SK-N-SH treated with all-trans-retinoic acid at 6 μM for 48 hours (cell line): ENCODE results near the gene RSPRY1.

Experiments
- ATAC-seq: fragments of 200-7000 bp; cut with Tn5 transposase; 3 replicates; pipeline ENCODE4 v1.9.1; 2020; ENCODE audit warnings: mild to moderate bottlenecking, moderate library complexity
- ARNTL ChIP-seq: fragments of 450-650 bp; formaldehyde crosslinking; IDR thresholded peaks from 2 replicates; pipeline ENCODE4 v1.5.0; 2020; ENCODE audit warnings: low read depth, mild to moderate bottlenecking, moderate library complexity, borderline replicate concordance
- BACH2 ChIP-seq: fragments of 250-450 bp; sonication (Bioruptor Pico); IDR thresholded peaks from 2 replicates; pipeline ENCODE4 v1.9.0; 2021; ENCODE audit warnings: mild to moderate bottlenecking, borderline replicate concordance
- CREB5 ChIP-seq: fragments of 250-450 bp; sonication (Bioruptor Pico); IDR thresholded peaks from 2 replicates; pipeline ENCODE4 v1.5.1; 2020; ENCODE audit warnings: low read depth, mild to moderate bottlenecking, moderate library complexity
- CSRNP3 ChIP-seq: fragments of 250-450 bp; sonication (Bioruptor Pico); IDR thresholded peaks from 2 replicates; pipeline ENCODE4 v1.5.1; 2021; ENCODE audit warnings: mild to moderate bottlenecking, moderate library complexity
- ESRRG ChIP-seq: fragments of 250-450 bp; sonication (Bioruptor Pico); IDR thresholded peaks from 2 replicates; pipeline ENCODE4 v1.6.1; 2021; ENCODE audit warnings: mild to moderate bottlenecking
- GLIS3 ChIP-seq: fragments of 250-450 bp; sonication (Bioruptor Pico); IDR thresholded peaks from 2 replicates; pipeline ENCODE4 v1.5.0; 2020; ENCODE audit warnings: mild to moderate bottlenecking, moderate library complexity
- ISL1 ChIP-seq: fragments of 250-450 bp; sonication (Bioruptor Pico); IDR thresholded peaks from 2 replicates; pipeline ENCODE4 v2.1.2; 2022; ENCODE audit warnings: mild to moderate bottlenecking, moderate library complexity
- PATZ1 ChIP-seq: fragments of 250-450 bp; sonication (Bioruptor Pico); IDR thresholded peaks from 2 replicates; pipeline ENCODE4 v1.8.0; 2020; ENCODE audit warnings: mild to moderate bottlenecking, moderate library complexity, borderline replicate concordance
- PPARA ChIP-seq: fragments of 250-450 bp; sonication (Bioruptor Pico); IDR thresholded peaks from 2 replicates; pipeline ENCODE4 v1.5.0; 2020; ENCODE audit warnings: mild to moderate bottlenecking, borderline replicate concordance
- RARB ChIP-seq: fragments of 250-450 bp; sonication (Bioruptor Pico); IDR thresholded peaks from 2 replicates; pipeline ENCODE4 v1.8.0; 2021; ENCODE audit warnings: mild to moderate bottlenecking, moderate library complexity
- TCF4 ChIP-seq: fragments of 250-450 bp; sonication (Bioruptor Pico); IDR thresholded peaks from 2 replicates; pipeline ENCODE4 v1.8.0; 2021; ENCODE audit warnings: mild to moderate bottlenecking, moderate library complexity, borderline replicate concordance
- TOX ChIP-seq: fragments of 250-450 bp; sonication (Bioruptor Pico); IDR thresholded peaks from 2 replicates; pipeline ENCODE4 v1.8.0; 2021; ENCODE audit warnings: mild to moderate bottlenecking, moderate library complexity, borderline replicate concordance
- ZFP3 ChIP-seq: fragments of 250-450 bp; sonication (Bioruptor Pico); IDR thresholded peaks from 2 replicates; pipeline ENCODE4 v1.5.0; 2020; ENCODE audit warnings: mild to moderate bottlenecking, moderate library complexity
- ZNF565 ChIP-seq: fragments of 450-650 bp; formaldehyde crosslinking; conservative IDR thresholded peaks from 2 replicates; pipeline ENCODE4 v1.5.0; 2020; ENCODE audit warnings: low read depth, mild to moderate bottlenecking, moderate library complexity
- ZNF8 ChIP-seq: fragments of 450-650 bp; formaldehyde crosslinking; IDR thresholded peaks from 2 replicates; pipeline ENCODE4 v1.5.0; 2020; ENCODE audit warnings: mild to moderate bottlenecking, moderate library complexity
- TF ChIP-seq, protein P1 (sequence below): fragments of 250-450 bp; sonication (Bioruptor Pico); IDR thresholded peaks from 2 replicates; pipeline ENCODE4 v1.8.0; 2021; ENCODE audit warnings: low read depth, mild to moderate bottlenecking, moderate library complexity, borderline replicate concordance

The RSPRY1 gene

DNA sequence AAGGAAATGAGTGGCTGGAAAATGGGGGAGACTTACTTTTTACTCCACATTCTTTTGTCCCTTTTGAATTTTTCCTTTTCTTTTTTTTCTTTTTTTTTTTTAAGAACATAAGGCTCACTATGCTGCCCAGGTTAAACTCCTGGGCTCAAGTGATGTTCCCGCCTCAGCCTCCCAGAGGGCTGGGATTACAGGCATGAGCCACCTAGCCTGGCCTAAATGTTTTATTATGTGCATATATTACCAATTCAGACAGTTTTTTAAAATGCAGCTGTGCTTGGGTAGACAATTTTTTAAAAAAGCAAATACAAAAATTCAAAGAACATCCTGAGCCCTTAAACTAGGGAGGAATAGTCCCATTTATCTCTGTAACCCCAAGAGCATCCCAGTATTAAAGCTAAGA lies 28.6 kb upstream of the RSPRY1 start:
- TF ChIP-seq TOX (CRISPR knock-in tag): no peak
- TF ChIP-seq GLIS3 (CRISPR knock-in tag): no peak
- no peak for TF ChIP-seq CSRNP3 (CRISPR knock-in tag)
- no peak for ATAC-seq

DNA sequence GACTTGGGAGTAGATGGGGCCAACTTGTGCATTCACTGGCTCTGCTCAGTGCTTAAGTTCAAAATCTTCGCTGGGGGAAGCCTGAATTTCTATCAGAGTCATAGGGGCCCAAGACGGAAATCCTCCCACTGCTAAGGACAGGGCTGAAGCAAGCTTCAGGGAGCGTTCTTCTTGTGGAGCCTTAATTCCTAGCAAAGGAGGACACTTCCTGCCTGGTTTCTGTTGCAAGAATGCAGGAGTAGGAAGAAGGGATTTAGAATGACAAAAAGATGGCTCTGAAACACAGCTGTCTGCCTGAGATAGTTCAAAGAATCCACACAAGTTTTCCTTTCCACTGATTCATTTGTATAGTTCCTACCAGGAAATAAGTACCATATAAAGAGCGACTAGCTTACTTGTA lies 26.7 kb upstream of the RSPRY1 start:
- ATAC-seq: no peak
- TF ChIP-seq PPARA (no peak), GLIS3 (CRISPR knock-in tag) (no peak), TCF4 (CRISPR knock-in tag) (no peak), RARB (CRISPR knock-in tag) (no peak), BACH2 (CRISPR knock-in tag) (no peak), ISL1 (CRISPR knock-in tag) (no peak)

DNA sequence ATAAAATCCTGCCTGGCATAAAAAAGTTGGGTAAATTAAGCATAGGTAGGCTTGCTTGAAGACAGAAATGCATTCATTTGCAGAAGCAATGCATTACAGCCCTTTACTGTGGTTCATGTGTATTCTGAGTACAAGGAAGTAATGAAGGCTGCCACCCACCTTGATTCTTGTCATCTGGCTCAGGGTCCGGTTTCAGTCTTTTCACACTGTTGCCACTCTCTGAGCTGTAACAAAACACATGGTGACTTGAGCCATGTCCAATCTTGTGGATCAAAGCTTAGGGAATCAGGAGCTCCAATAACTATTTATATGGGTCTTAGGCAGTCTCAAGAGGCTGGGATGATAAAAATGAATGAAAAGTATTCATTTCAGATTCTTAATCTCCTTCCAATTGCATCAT lies 22.3 kb upstream of the RSPRY1 start:
- no peak for ATAC-seq
- no peak for TF ChIP-seq CSRNP3 (CRISPR knock-in tag)
- no peak for TF ChIP-seq ISL1 (CRISPR knock-in tag)
- no peak for TF ChIP-seq ARNTL (CRISPR knock-in tag)
- TF ChIP-seq PPARA: no peak
- no peak for TF ChIP-seq PATZ1 (CRISPR knock-in tag)
- no peak for TF ChIP-seq ZNF8 (CRISPR knock-in tag)
- TF ChIP-seq TCF4 (CRISPR knock-in tag): no peak
- no peak for TF ChIP-seq RARB (CRISPR knock-in tag)
- no peak for TF ChIP-seq ESRRG (CRISPR knock-in tag)
- no peak for TF ChIP-seq CREB5 (CRISPR knock-in tag)

DNA sequence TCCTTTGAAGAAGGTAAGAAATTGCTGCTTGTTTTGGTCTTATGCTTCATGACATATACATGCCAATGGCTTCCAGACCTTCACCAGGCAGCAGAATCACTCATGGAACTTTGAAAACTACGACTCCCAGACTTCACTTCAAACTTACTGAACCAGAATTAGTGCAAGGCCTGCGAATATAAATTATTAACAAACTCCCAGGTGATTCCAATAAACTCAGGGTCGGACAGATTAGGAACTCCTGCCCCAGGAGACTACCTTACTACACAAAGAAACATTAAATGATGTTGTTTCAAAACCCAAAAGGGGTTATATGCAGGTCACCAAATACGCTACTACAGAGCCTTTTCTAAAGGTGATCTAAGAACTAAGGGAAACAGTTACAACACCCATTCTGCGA lies 20.6 kb upstream of the RSPRY1 start:
- no peak for ATAC-seq

DNA sequence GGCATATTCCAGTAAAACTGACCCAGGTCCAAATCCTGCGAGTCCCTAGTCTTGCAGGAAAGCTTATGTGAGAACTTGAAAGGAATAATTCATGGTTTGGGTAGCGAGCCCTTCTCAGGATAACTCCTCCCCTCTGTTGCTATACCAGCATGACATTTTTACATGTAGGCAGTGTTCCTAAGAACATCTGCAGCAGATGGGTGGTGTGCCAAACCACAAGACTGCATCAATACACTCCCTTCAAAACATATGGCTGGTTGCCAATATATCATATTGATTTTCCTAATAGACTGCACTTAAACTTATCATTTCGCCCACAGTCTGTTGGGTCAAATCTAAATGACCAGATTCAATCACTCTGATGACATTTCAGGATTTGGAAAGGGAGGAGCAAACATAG lies 20.2 kb upstream of the RSPRY1 start:
- no peak for TF ChIP-seq BACH2 (CRISPR knock-in tag)
- no peak for TF ChIP-seq RARB (CRISPR knock-in tag)
- TF ChIP-seq ARNTL (CRISPR knock-in tag): no peak
- TF ChIP-seq, all 23 proteins: peak for 0
- ATAC-seq: no peak

More for the DNA sequence above, 20.6 kb upstream of the RSPRY1 start:
- TF ChIP-seq RARB (CRISPR knock-in tag): no peak
- no peak for TF ChIP-seq PPARA
- TF ChIP-seq ZFP3: no peak

GRCh38 chr16:57166451-57166850 lies 19.7 kb upstream of the RSPRY1 start:
- TF ChIP-seq GLIS3 (CRISPR knock-in tag) (no peak), ISL1 (CRISPR knock-in tag) (no peak), RARB (CRISPR knock-in tag) (no peak), PATZ1 (CRISPR knock-in tag) (no peak), CSRNP3 (CRISPR knock-in tag) (no peak), ZNF565 (CRISPR knock-in tag) (no peak)
- TF ChIP-seq, protein P1, sequence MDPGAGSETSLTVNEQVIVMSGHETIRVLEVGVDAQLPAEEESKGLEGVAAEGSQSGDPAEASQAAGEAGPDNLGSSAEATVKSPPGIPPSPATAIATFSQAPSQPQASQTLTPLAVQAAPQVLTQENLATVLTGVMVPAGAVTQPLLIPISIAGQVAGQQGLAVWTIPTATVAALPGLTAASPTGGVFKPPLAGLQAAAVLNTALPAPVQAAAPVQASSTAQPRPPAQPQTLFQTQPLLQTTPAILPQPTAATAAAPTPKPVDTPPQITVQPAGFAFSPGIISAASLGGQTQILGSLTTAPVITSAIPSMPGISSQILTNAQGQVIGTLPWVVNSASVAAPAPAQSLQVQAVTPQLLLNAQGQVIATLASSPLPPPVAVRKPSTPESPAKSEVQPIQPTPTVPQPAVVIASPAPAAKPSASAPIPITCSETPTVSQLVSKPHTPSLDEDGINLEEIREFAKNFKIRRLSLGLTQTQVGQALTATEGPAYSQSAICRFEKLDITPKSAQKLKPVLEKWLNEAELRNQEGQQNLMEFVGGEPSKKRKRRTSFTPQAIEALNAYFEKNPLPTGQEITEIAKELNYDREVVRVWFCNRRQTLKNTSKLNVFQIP (CRISPR knock-in tag): no peak
- ATAC-seq: no peak
